ENCODE data around the gene SBF2.

DNA sequence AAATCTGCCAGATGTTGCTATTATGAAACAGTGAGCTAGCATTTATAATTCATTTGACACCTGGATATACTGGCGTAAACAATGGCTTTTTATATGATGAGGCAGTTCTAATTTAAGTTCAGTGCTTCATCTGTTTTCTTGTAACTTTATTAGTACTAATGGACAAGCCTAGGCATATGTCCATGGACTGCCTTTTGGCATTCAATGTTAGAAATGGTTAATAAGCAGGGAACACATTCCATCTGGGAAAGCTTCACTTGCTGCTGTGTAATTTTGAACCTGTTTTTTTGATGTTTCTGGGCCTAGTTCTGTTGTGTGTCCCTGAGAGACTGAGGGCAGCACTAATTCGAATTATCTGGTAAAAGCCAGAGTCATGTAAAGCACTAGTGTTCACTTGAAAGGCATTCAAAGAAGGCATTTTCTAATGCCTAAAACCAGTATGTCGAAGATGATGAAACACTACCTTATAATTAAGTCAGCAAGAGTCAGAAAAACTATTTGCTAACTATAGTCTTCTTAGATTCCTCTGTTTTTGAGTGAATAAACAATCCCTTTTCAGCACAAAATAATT lies 491.6 kb downstream of the SBF2 start:
- TF ChIP-seq POLR2AphosphoS5 (IDR thresholded peaks at IDR 0.05; ENCODE audit: low read depth, low read length) (no peak), POLR2A (IDR thresholded peaks at IDR 0.05; ENCODE audit: low read depth, low read length) (no peak)

Measured in GM12892 (cell line).